Loucy (cell line): ENCODE data around the gene FLT3.

ENCODE experiments used
- H2AFZ ChIP-seq: fragments of 200-600 bp; sonication (generic); 2 replicates; pipeline ENCODE4 v1.6.0; 2016; ENCODE audit warnings: antibody characterized with exemption, mild to moderate bottlenecking, low read length, moderate library complexity
- H3F3A ChIP-seq: fragments of 200-600 bp; 2 replicates; pipeline ENCODE4 v1.6.0; 2016; ENCODE audit warnings: antibody characterized with exemption, low read depth, mild to moderate bottlenecking
- H3K27me3 ChIP-seq: fragments of 200-600 bp; sonication (generic); 2 replicates; pipeline ENCODE4 v1.6.1; 2014; ENCODE audit warnings: low read length, mild to moderate bottlenecking; ENCODE audit not compliant: insufficient read depth, poor library complexity, severe bottlenecking
- H3K36me3 ChIP-seq: fragments of 200-600 bp; sonication (generic); 2 replicates; pipeline ENCODE4 v1.6.1; 2016; ENCODE audit warnings: low read length; ENCODE audit not compliant: insufficient read depth
- H3K4me1 ChIP-seq: fragments of 200-600 bp; sonication (generic); 2 replicates; pipeline ENCODE4 v1.5.1; 2014; ENCODE audit warnings: low read length, mild to moderate bottlenecking; ENCODE audit not compliant: insufficient read depth, poor library complexity, severe bottlenecking
- H3K4me2 ChIP-seq: fragments of 200-600 bp; sonication (generic); 2 replicates; pipeline ENCODE4 v1.6.0; 2014; ENCODE audit warnings: antibody characterized with exemption, low read length, low read depth, mild to moderate bottlenecking; ENCODE audit not compliant: poor library complexity, severe bottlenecking
- H3K4me3 ChIP-seq: fragments of 200-600 bp; sonication (generic); 2 replicates; pipeline ENCODE4 v1.5.1; 2014; ENCODE audit warnings: low read length, mild to moderate bottlenecking, mixed read lengths; ENCODE audit not compliant: poor library complexity, severe bottlenecking
- H3K79me2 ChIP-seq: fragments of 200-600 bp; sonication (generic); 2 replicates; pipeline ENCODE4 v1.6.1; 2014; ENCODE audit warnings: low read length; ENCODE audit not compliant: insufficient read depth
- H3K9ac ChIP-seq: fragments of 200-600 bp; sonication (generic); 2 replicates; pipeline ENCODE4 v1.6.0; 2014; ENCODE audit warnings: mild to moderate bottlenecking, low read depth, low read length, moderate library complexity; ENCODE audit not compliant: poor library complexity, severe bottlenecking
- H3K9me2 ChIP-seq: fragments of 200-600 bp; sonication (generic); replicated peaks from 2 replicates; pipeline ENCODE4 v1.6.1; 2016; ENCODE audit warnings: low read depth, low read length, mixed read lengths
- H3K9me3 ChIP-seq: fragments of 200-600 bp; sonication (generic); 2 replicates; pipeline ENCODE4 v1.6.1; 2014; ENCODE audit warnings: mild to moderate bottlenecking, antibody characterized with exemption, low read length, low read depth; ENCODE audit not compliant: insufficient read depth
- H4K20me1 ChIP-seq: fragments of 200-600 bp; sonication (generic); 2 replicates; pipeline ENCODE4 v1.6.0; 2014; ENCODE audit warnings: antibody characterized with exemption, low read length, mild to moderate bottlenecking; ENCODE audit not compliant: insufficient read depth, poor library complexity, severe bottlenecking
- EZH2phosphoT487 ChIP-seq: fragments of 200-600 bp; IDR thresholded peaks from 2 replicates; pipeline ENCODE4 v1.6.1; 2018; ENCODE audit warnings: antibody characterized with exemption, mild to moderate bottlenecking, moderate library complexity, borderline replicate concordance
- TF ChIP-seq, protein P1 (sequence below): fragments of 200-600 bp; sonication (generic); conservative IDR thresholded peaks from 2 replicates; pipeline ENCODE4 v1.5.1; 2014; ENCODE audit warnings: mild to moderate bottlenecking, antibody characterized with exemption, low read length

FLT3 gene

GRCh38 chr13:28031896-28032288 is 68.5 kb downstream of the FLT3 start:
- Histone ChIP-seq H3K27me3 (no peaks in the 10 kb centered on the region), H3F3A (no peaks in the 10 kb centered on the region), H3K9ac (no peak overlapping the region), H3K79me2 (no peaks in the 10 kb centered on the region), H3K4me1 (peaks cover 2% of the 10 kb centered on the region), H4K20me1 (no peaks in the 10 kb centered on the region), H2AFZ (no peak overlapping the region), H3K9me3 (no peaks in the 10 kb centered on the region), H3K4me2 (no peak overlapping the region), H3K9me2 (no peaks in the 10 kb centered on the region), H3K4me3 (no peak overlapping the region), H3K36me3 (no peaks in the 10 kb centered on the region)
- no peak for TF ChIP-seq EZH2phosphoT487

DNA sequence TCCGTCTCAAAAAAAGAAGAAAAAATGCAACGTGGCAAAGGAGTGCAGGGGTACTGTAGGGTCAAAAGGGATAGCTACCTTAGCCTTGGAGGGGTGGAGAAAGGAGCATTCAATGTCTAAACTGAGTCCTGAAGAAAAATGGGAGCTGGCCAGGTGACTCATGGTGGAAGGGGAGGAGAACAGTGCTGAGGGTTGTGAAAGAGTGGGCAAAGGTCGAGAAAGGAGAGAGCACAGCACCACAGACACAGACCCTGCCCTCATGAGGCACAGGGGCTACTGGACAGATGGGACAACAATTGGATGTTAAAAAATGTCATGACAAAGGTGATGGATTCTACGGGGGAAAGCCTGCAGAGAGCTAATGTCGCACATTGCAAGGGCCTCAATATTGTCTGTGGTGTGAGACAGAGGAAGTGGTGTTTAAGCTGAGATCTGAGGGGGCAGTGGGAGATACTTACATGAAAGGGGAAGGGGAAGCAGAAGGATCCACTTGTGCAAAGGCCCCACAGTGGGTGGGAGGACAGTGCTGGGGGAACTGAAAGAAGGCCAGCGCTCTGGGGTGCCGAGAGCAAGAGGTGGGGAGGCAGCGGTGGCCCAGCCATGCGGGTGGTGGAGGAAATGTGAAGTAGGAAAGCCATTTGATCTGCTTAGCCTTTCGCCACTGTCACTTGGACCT is 69.0 kb downstream of the FLT3 start:
- Histone ChIP-seq H3K9me3 (no peaks in the 10 kb centered on the region), H3K9me2 (no peaks in the 10 kb centered on the region), H3K9ac (no peak overlapping the region), H3F3A (no peaks in the 10 kb centered on the region), H3K79me2 (no peaks in the 10 kb centered on the region), H3K4me2 (no peak overlapping the region), H3K27me3 (no peaks in the 10 kb centered on the region), H3K36me3 (no peaks in the 10 kb centered on the region), H3K4me3 (no peak overlapping the region), H3K4me1 (peaks cover 2% of the 10 kb centered on the region), H2AFZ (0 out of 2 replicates have a peak overlapping the region, but pooled peaks have one; percentile 15), H4K20me1 (no peaks in the 10 kb centered on the region)
- no peak for TF ChIP-seq EZH2phosphoT487
- TF ChIP-seq, protein P1, sequence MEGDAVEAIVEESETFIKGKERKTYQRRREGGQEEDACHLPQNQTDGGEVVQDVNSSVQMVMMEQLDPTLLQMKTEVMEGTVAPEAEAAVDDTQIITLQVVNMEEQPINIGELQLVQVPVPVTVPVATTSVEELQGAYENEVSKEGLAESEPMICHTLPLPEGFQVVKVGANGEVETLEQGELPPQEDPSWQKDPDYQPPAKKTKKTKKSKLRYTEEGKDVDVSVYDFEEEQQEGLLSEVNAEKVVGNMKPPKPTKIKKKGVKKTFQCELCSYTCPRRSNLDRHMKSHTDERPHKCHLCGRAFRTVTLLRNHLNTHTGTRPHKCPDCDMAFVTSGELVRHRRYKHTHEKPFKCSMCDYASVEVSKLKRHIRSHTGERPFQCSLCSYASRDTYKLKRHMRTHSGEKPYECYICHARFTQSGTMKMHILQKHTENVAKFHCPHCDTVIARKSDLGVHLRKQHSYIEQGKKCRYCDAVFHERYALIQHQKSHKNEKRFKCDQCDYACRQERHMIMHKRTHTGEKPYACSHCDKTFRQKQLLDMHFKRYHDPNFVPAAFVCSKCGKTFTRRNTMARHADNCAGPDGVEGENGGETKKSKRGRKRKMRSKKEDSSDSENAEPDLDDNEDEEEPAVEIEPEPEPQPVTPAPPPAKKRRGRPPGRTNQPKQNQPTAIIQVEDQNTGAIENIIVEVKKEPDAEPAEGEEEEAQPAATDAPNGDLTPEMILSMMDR, result no peak

DNA sequence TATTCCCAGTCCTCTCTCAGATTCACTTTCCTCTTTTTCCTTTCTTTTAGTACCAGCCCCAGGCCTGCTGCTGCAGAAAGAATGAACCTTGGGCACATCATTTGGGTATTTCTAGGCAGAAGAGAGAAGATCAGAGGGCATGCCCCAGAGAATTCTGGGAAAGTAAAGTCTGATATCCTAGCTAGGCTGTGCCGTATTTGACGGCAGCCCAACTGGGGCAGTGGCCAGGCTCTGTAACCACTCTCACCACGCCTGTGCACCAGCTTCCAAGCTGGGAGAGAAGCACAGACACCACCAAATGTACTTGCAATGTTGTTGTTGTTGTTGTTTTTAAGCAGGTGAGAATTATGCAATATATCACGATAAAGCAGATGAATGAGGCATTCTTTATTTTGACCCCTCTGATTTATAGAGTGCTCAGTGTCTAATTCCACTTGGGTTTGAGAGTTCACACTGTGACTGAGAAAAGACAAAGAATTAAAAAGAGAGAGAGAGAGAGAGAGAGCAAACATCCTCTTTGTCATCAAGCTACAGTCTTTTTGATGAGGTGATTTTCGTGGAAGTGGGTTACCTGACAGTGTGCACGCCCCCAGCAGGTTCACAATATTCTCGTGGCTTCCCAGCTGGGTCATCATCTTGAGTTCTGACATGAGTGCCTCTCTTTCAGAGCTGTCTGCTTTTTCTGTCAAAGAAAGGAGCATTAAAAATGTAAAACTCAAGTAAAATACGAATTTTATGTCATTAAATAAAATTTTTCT is 72.6 kb downstream of the FLT3 start:
- no peaks in the 10 kb centered on the region for H3K27me3 ChIP-seq

More for the DNA sequence above, 72.6 kb downstream of the FLT3 start:
- Histone ChIP-seq H3K4me1 (peaks cover 2% of the 10 kb centered on the region), H3K9me2 (no peaks in the 10 kb centered on the region), H3K79me2 (no peaks in the 10 kb centered on the region), H3K4me2 (no peak overlapping the region), H4K20me1 (no peaks in the 10 kb centered on the region), H3K4me3 (no peak overlapping the region), H2AFZ (peak overlapping the region; percentile 1; the same call in 1 of the 2 replicates), H3F3A (no peaks in the 10 kb centered on the region), H3K36me3 (no peaks in the 10 kb centered on the region), H3K9ac (no peak overlapping the region), H3K9me3 (no peaks in the 10 kb centered on the region)
- TF ChIP-seq, protein P1, result no peak
- TF ChIP-seq EZH2phosphoT487, result no peak
